HG02571 (cell line): ENCODE measurements around the gene LPAR3.
A peak's percentile ranks its signal among the peaks of the same experiment; 100 is the strongest.
"Not testable (repeated sequence)": the region's sequence is repeated elsewhere in the genome, so short reads cannot be mapped to it uniquely, and the experiment has no call there.

ENCODE experiments used
- ATAC-seq: cut with Tn5 transposase; IDR thresholded peaks from one replicate; pipeline ENCODE4 v1.9.1; 2021; ENCODE audit warnings: mild to moderate bottlenecking, moderate library complexity; ENCODE audit not compliant: unreplicated experiment

The LPAR3 gene

GRCh38 chr1:84907095-84907827 is 14.3 kb upstream of the LPAR3 start:
- no peak for ATAC-seq

GRCh38 chr1:84902727-84903126 is 9.7 kb upstream of the LPAR3 start:
- not testable (repeated sequence) for ATAC-seq

GRCh38 chr1:84899969-84900368 is 7.0 kb upstream of the LPAR3 start:
- ATAC-seq: no peak

GRCh38 chr1:84896279-84896678 is 3.3 kb upstream of the LPAR3 start:
- ATAC-seq: no peak

- ATAC-seq: no peak
Measured at GRCh38 chr1:84890566-84890965, 2.4 kb downstream of the LPAR3 start.

GRCh38 chr1:84889437-84889836 is 3.6 kb downstream of the LPAR3 start:
- ATAC-seq: no peak

GRCh38 chr1:84888753-84889152 is 4.3 kb downstream of the LPAR3 start:
- no peak for ATAC-seq

- no peak for ATAC-seq
Measured at GRCh38 chr1:84887261-84887934, 5.6 kb downstream of the LPAR3 start.

- ATAC-seq: no peak
Measured at GRCh38 chr1:84885469-84885868, 7.5 kb downstream of the LPAR3 start.

GRCh38 chr1:84884671-84885389 is 8.2 kb downstream of the LPAR3 start:
- ATAC-seq: no peak

GRCh38 chr1:84883286-84883685 is 9.7 kb downstream of the LPAR3 start:
- no peak for ATAC-seq

- ATAC-seq: no peak
Measured at GRCh38 chr1:84877592-84877991, 15.4 kb downstream of the LPAR3 start.

GRCh38 chr1:84876353-84876752 is 16.7 kb downstream of the LPAR3 start:
- no peak for ATAC-seq

- no peak for ATAC-seq
Measured at GRCh38 chr1:84873366-84873765, 19.6 kb downstream of the LPAR3 start.

GRCh38 chr1:84872696-84873355 is 20.2 kb downstream of the LPAR3 start:
- no peak for ATAC-seq

GRCh38 chr1:84871181-84871580 is 21.8 kb downstream of the LPAR3 start:
- no peak for ATAC-seq

- ATAC-seq: no peak
Measured at GRCh38 chr1:84870591-84870990, 22.4 kb downstream of the LPAR3 start.

GRCh38 chr1:84869720-84870119 is 23.3 kb downstream of the LPAR3 start:
- no peak for ATAC-seq

GRCh38 chr1:84862810-84863251 is 30.2 kb downstream of the LPAR3 start:
- ATAC-seq: peak; percentile 95

- ATAC-seq: no peak
Measured at GRCh38 chr1:84861988-84862644, 30.9 kb downstream of the LPAR3 start.

- no peak for ATAC-seq
Measured at GRCh38 chr1:84861516-84861915, 31.5 kb downstream of the LPAR3 start.
